HEK293 (cell line): Measurements from ENCODE around the gene OLR1.

ENCODE experiments used
- CTCF ChIA-PET: fragments of 350-600 bp; formaldehyde crosslinking; extraction: SDS; loops from one replicate; lab custom pipeline; 2021; ENCODE audit warnings: antibody characterized with exemption; lab: Yijun Ruan, JAX
- POLR2A ChIA-PET: fragments of 300-600 bp; formaldehyde crosslinking; extraction: SDS; loops from one replicate; lab custom pipeline; 2020; ENCODE audit warnings: antibody characterized with exemption, inconsistent platforms; lab: Yijun Ruan, JAX
- H3K27ac ChIP-seq: fragments of 200-500 bp; sonication (Bioruptor generic); 2 replicates; pipeline ENCODE4 v1.5.1; 2014; ENCODE audit warnings: low read depth, low read length, control low read depth, inconsistent platforms; ENCODE audit errors: extremely low read depth
- H3K36me3 ChIP-seq, 2 experiments: fragments of 200-500 bp in 1 of 2; sonication (Bioruptor generic) in 1 of 2; 1 replicate in 1 of 2; 2 replicates in 1 of 2; pipeline ENCODE4 v1.5.1; 2014 to 2017; ENCODE audit warnings: inconsistent platforms in 2 of 2, low read length in 2 of 2; ENCODE audit not compliant: control insufficient read depth in 2 of 2, insufficient read depth in 1 of 2
- H3K4me1 ChIP-seq: fragments of 200-500 bp; sonication (Bioruptor generic); 2 replicates; pipeline ENCODE4 v1.5.1; 2014; ENCODE audit warnings: mild to moderate bottlenecking, low read length, inconsistent platforms; ENCODE audit not compliant: control insufficient read depth, insufficient read depth
- H3K4me3 ChIP-seq: 2 replicates; pipeline ENCODE4 v1.5.1; 2011; ENCODE audit warnings: low read depth, mild to moderate bottlenecking, control low read depth, low read length, moderate library complexity
- H3K9me3 ChIP-seq: fragments of 200-500 bp; sonication (Bioruptor generic); 2 replicates; pipeline ENCODE4 v1.5.1; 2014; ENCODE audit warnings: low read depth, low read length, inconsistent platforms; ENCODE audit not compliant: control insufficient read depth, insufficient read depth
- MEIS1 ChIP-seq: sonication (generic); formaldehyde crosslinking; IDR thresholded peaks from 2 replicates; pipeline ENCODE4 v1.8.1; 2022; ENCODE audit warnings: missing genetic modification reagents, mild to moderate bottlenecking, borderline replicate concordance
- MYNN ChIP-seq: fragments of 450-650 bp; formaldehyde crosslinking; IDR thresholded peaks from 2 replicates; pipeline ENCODE4 v1.5.1; 2016; ENCODE audit warnings: missing biosample characterization, missing genetic modification characterization, borderline replicate concordance
- OVOL3 ChIP-seq: fragments of 450-650 bp; formaldehyde crosslinking; IDR thresholded peaks from 2 replicates; pipeline ENCODE4 v1.5.1; 2016; ENCODE audit warnings: missing biosample characterization, missing genetic modification characterization
- SETDB1 ChIP-seq: IDR thresholded peaks from one replicate; pipeline ENCODE4 v1.6.1; 2017; ENCODE audit warnings: mild to moderate bottlenecking, low read length, moderate library complexity, mixed read lengths; ENCODE audit not compliant: insufficient read length
- TRIM28 ChIP-seq: IDR thresholded peaks from 2 replicates; pipeline ENCODE4 v1.6.1; 2011; ENCODE audit warnings: low read length, control low read depth, borderline replicate concordance
- ZNF174 ChIP-seq: fragments of 450-650 bp; formaldehyde crosslinking; IDR thresholded peaks from 2 replicates; pipeline ENCODE4 v1.5.0; 2017; ENCODE audit warnings: missing biosample characterization, mild to moderate bottlenecking, missing genetic modification characterization
- ZNF184 ChIP-seq: fragments of 450-650 bp; IDR thresholded peaks from 2 replicates; pipeline ENCODE4 v1.5.1; 2018; ENCODE audit warnings: missing biosample characterization, mild to moderate bottlenecking, missing genetic modification characterization
- ZNF24 ChIP-seq: fragments of 450-650 bp; formaldehyde crosslinking; IDR thresholded peaks from 2 replicates; pipeline ENCODE4 v1.5.1; 2016; ENCODE audit warnings: missing biosample characterization, missing genetic modification characterization
- ZNF274 ChIP-seq, 2 experiments: fragments of 200-500 bp in 1 of 2; fragments of 450-650 bp in 1 of 2; sonication (Bioruptor generic) in 1 of 2; formaldehyde crosslinking in 1 of 2; IDR thresholded peaks; 2 replicates each; pipeline versions ENCODE4 v1.5.1 to v1.6.1; 2014 to 2016; ENCODE audit warnings: borderline replicate concordance in 1 of 2, inconsistent platforms in 1 of 2, low read length in 1 of 2, missing biosample characterization in 1 of 2, missing genetic modification characterization in 1 of 2
- ZNF292 ChIP-seq: fragments of 450-650 bp; formaldehyde crosslinking; IDR thresholded peaks from 2 replicates; pipeline ENCODE4 v1.5.1; 2016; ENCODE audit warnings: low read depth, missing biosample characterization, missing genetic modification characterization, borderline replicate concordance
- ZNF302 ChIP-seq: fragments of 450-650 bp; formaldehyde crosslinking; IDR thresholded peaks from 2 replicates; pipeline ENCODE4 v1.5.1; 2016; ENCODE audit warnings: missing biosample characterization, missing genetic modification characterization, low read depth
- ZNF311 ChIP-seq: fragments of 450-650 bp; formaldehyde crosslinking; IDR thresholded peaks from 2 replicates; pipeline ENCODE4 v1.5.1; 2017; ENCODE audit warnings: missing biosample characterization, missing genetic modification characterization, borderline replicate concordance
- ZNF350 ChIP-seq: fragments of 450-650 bp; formaldehyde crosslinking; IDR thresholded peaks from 2 replicates; pipeline ENCODE4 v1.5.0; 2017; ENCODE audit warnings: missing biosample characterization, mild to moderate bottlenecking, missing genetic modification characterization
- ZNF529 ChIP-seq: fragments of 450-650 bp; formaldehyde crosslinking; IDR thresholded peaks from 2 replicates; pipeline ENCODE4 v1.5.1; 2017; ENCODE audit warnings: missing genetic modification characterization, missing biosample characterization; ENCODE audit not compliant: insufficient replicate concordance
- ZNF548 ChIP-seq: fragments of 450-650 bp; formaldehyde crosslinking; IDR thresholded peaks from 2 replicates; pipeline ENCODE4 v1.5.1; 2016; ENCODE audit warnings: missing biosample characterization, missing genetic modification characterization
- ZNF600 ChIP-seq: fragments of 450-650 bp; formaldehyde crosslinking; IDR thresholded peaks from 2 replicates; pipeline ENCODE4 v1.5.1; 2016; ENCODE audit warnings: missing biosample characterization, missing genetic modification characterization
- ZNF623 ChIP-seq: fragments of 450-650 bp; formaldehyde crosslinking; IDR thresholded peaks from 2 replicates; pipeline ENCODE4 v1.5.1; 2016; ENCODE audit warnings: missing biosample characterization, missing genetic modification characterization
- ZNF629 ChIP-seq: fragments of 450-650 bp; formaldehyde crosslinking; IDR thresholded peaks from 2 replicates; pipeline ENCODE4 v1.5.1; 2017; ENCODE audit warnings: missing biosample characterization, missing genetic modification characterization
- ZNF658 ChIP-seq: fragments of 450-650 bp; formaldehyde crosslinking; IDR thresholded peaks from 2 replicates; pipeline ENCODE4; 2016; ENCODE audit warnings: missing biosample characterization, missing genetic modification characterization
- ZNF677 ChIP-seq: fragments of 450-650 bp; IDR thresholded peaks from 2 replicates; pipeline ENCODE4 v1.5.0; 2018; ENCODE audit warnings: missing biosample characterization, mild to moderate bottlenecking, missing genetic modification characterization, moderate library complexity
- ZNF707 ChIP-seq: fragments of 450-650 bp; formaldehyde crosslinking; IDR thresholded peaks from 2 replicates; pipeline ENCODE4 v1.5.1; 2016; ENCODE audit warnings: missing biosample characterization, missing genetic modification characterization
- ZNF830 ChIP-seq: fragments of 450-650 bp; IDR thresholded peaks from 2 replicates; pipeline ENCODE4 v1.5.0; 2018; ENCODE audit warnings: missing biosample characterization, missing genetic modification characterization, low read depth, mild to moderate bottlenecking, moderate library complexity
- TF ChIP-seq, protein P1 (sequence below): fragments of 450-650 bp; formaldehyde crosslinking; IDR thresholded peaks from 2 replicates; pipeline ENCODE4 v1.5.1; 2016; ENCODE audit warnings: missing biosample characterization, missing genetic modification characterization
- TF ChIP-seq, protein P2 (sequence below): fragments of 450-650 bp; formaldehyde crosslinking; IDR thresholded peaks from 2 replicates; pipeline ENCODE4 v1.5.0; 2017; ENCODE audit warnings: missing biosample characterization, missing genetic modification characterization, borderline replicate concordance
- TF ChIP-seq, protein P3 (sequence below): fragments of 450-650 bp; IDR thresholded peaks from 2 replicates; pipeline ENCODE4 v1.5.1; 2018; ENCODE audit warnings: missing biosample characterization, missing genetic modification characterization

Gene OLR1

DNA sequence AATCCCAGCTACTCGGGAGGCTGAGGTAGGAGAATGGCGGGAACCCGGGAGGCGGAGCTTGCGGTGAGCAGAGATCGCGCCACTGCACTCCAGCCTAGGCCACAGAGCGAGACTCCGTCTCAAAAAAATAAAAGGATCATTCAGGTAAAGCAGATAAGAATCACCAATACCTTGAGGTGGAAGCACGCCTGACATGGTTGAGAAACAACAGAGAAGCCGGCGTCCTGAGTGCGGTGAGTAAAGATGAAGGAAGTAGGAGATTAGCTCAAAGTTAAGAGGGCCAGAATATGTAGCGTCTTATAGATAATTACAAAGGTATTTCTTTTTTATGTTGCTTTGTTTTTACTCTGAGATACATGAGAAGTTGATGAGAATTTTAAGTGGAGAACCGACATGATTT is 56.6 kb downstream of the OLR1 start:
- Histone ChIP-seq H3K27ac (no peak overlapping the region), H3K9me3 (no peaks in the 10 kb centered on the region), H3K4me1 (no peaks in the 10 kb centered on the region), H3K36me3 (no peaks in the 10 kb centered on the region), H3K4me3 (no peak overlapping the region)
- ChIA-PET CTCF (interaction anchor here (1.3 kb wide), 1 partner anchor 81 kb away, joined by 3 read pairs; no protein-coding TSS in a partner anchor), POLR2A (no interaction called here)
- no peak for TF ChIP-seq ZNF600
- TF ChIP-seq ZNF548 (tag by site-specific recombination), result no peak
- no peak for TF ChIP-seq ZNF24 (tag by site-specific recombination)
- TF ChIP-seq MYNN (tag by site-specific recombination), result no peak
- TF ChIP-seq ZNF292, result no peak
- no peak for TF ChIP-seq ZNF311 (tag by site-specific recombination)
- TF ChIP-seq ZNF677, result no peak
- TF ChIP-seq ZNF629 (tag by site-specific recombination), result no peak
- TF ChIP-seq ZNF350, result no peak
- no peak for TF ChIP-seq ZNF529 (tag by site-specific recombination)
- no peak for TF ChIP-seq ZNF707 (tag by site-specific recombination)

DNA sequence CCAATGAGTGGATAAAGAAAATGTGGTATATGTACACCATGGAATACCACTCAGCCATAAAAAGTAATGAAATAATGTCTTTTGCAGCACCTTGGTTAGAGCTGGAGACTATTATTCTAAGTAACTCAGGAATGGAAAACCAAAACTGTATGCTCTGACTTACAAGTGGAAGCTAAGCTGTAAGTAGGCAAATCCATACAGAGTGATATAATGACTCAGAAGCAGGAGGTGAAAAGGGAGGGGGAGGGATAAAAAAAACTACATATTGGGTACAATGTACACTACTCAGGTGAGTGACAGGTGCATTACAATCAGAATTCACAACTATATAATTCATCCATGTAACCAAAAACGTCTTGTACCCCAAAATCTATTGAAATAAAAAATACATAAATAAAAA is 58.0 kb downstream of the OLR1 start:
- TF ChIP-seq, protein P1, sequence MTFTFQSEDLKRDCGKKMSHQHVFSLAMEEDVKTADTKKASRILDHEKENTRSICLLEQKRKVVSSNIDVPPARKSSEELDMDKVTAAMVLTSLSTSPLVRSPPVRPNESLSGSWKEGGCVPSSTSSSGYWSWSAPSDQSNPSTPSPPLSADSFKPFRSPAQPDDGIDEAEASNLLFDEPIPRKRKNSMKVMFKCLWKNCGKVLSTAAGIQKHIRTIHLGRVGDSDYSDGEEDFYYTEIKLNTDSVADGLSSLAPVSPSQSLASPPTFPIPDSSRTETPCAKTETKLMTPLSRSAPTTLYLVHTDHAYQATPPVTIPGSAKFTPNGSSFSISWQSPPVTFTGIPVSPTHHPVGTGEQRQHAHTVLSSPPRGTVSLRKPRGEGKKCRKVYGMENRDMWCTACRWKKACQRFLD (tag by site-specific recombination), result no peak
- TF ChIP-seq OVOL3 (tag by site-specific recombination) (no peak), ZNF24 (tag by site-specific recombination) (no peak), ZNF174 (no peak), ZNF302 (no peak), ZNF548 (tag by site-specific recombination) (no peak), ZNF623 (no peak), ZNF830 (tag by site-specific recombination) (no peak), SETDB1 (no peak), TRIM28 (no peak)
- ChIA-PET CTCF (interaction anchor here (0.6 to 1.3 kb wide), 3 partner anchors 23 to 80 kb away, joined by 3 read pairs; no protein-coding TSS in a partner anchor), POLR2A (no interaction called here)

DNA sequence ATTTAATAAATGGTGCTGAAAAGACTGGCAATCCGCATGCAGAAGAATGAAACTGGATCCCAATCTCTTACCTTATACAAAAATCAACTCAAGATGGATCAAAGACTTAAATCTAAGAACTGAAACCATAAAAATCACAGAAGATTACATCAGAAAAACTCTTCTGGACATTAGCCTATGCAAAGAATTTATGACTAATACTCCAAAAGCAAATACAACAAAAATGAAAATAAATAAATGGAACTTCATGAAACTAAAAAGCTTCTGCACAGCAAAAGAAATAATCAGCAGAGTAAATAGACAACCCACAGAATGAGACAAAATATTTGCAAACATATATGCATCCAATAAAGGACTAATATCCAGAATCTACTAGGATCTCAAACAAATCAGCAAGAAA is 58.9 kb downstream of the OLR1 start:
- POLR2A ChIA-PET, result no interaction called here

More for the DNA sequence above, 58.0 kb downstream of the OLR1 start:
- H3K36me3 ChIP-seq, result no peaks in the 10 kb centered on the region
- H3K9me3 ChIP-seq, result no peaks in the 10 kb centered on the region
- H3K4me1 ChIP-seq, result no peaks in the 10 kb centered on the region
- no peak overlapping the region for H3K4me3 ChIP-seq
- no peak overlapping the region for H3K27ac ChIP-seq

More for the DNA sequence above, 58.9 kb downstream of the OLR1 start:
- Histone ChIP-seq H3K9me3 (no peaks in the 10 kb centered on the region), H3K4me3 (no peak overlapping the region), H3K36me3 (no peaks in the 10 kb centered on the region)
- CTCF ChIA-PET, result no interaction called here
- TF ChIP-seq MEIS1 (CRISPR knock-in tag) (no peak), ZNF274 (IDR thresholded peaks at IDR 0.05; ENCODE audit: low read length) (no peak), ZNF274 (tag by site-specific recombination; IDR thresholded peaks at IDR 0.05; ENCODE audit: borderline replicate concordance) (no peak), ZNF184 (tag by site-specific recombination) (no peak), ZNF658 (tag by site-specific recombination) (no peak)
- TF ChIP-seq, protein P2, sequence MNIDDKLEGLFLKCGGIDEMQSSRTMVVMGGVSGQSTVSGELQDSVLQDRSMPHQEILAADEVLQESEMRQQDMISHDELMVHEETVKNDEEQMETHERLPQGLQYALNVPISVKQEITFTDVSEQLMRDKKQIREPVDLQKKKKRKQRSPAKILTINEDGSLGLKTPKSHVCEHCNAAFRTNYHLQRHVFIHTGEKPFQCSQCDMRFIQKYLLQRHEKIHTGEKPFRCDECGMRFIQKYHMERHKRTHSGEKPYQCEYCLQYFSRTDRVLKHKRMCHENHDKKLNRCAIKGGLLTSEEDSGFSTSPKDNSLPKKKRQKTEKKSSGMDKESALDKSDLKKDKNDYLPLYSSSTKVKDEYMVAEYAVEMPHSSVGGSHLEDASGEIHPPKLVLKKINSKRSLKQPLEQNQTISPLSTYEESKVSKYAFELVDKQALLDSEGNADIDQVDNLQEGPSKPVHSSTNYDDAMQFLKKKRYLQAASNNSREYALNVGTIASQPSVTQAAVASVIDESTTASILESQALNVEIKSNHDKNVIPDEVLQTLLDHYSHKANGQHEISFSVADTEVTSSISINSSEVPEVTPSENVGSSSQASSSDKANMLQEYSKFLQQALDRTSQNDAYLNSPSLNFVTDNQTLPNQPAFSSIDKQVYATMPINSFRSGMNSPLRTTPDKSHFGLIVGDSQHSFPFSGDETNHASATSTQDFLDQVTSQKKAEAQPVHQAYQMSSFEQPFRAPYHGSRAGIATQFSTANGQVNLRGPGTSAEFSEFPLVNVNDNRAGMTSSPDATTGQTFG (tag by site-specific recombination), result no peak
- TF ChIP-seq, protein P3, sequence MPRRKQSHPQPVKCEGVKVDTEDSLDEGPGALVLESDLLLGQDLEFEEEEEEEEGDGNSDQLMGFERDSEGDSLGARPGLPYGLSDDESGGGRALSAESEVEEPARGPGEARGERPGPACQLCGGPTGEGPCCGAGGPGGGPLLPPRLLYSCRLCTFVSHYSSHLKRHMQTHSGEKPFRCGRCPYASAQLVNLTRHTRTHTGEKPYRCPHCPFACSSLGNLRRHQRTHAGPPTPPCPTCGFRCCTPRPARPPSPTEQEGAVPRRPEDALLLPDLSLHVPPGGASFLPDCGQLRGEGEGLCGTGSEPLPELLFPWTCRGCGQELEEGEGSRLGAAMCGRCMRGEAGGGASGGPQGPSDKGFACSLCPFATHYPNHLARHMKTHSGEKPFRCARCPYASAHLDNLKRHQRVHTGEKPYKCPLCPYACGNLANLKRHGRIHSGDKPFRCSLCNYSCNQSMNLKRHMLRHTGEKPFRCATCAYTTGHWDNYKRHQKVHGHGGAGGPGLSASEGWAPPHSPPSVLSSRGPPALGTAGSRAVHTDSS (tag by site-specific recombination), result no peak
- TF ChIP-seq, all 188 proteins: peak for 0
- Histone ChIP-seq H3K27ac (no peak overlapping the region), H3K4me1 (no peaks in the 10 kb centered on the region)
